NCI-H2196 treated with DMSO at 0.1 percent for 48 hours (cell line): ENCODE results near the gene GMFB.

ENCODE experiments used
- DNase-seq: peaks from one replicate; lab custom pipeline; 2025; ENCODE audit not compliant: unreplicated experiment; lab: John Stamatoyannopoulos, UW

Gene GMFB

DNA sequence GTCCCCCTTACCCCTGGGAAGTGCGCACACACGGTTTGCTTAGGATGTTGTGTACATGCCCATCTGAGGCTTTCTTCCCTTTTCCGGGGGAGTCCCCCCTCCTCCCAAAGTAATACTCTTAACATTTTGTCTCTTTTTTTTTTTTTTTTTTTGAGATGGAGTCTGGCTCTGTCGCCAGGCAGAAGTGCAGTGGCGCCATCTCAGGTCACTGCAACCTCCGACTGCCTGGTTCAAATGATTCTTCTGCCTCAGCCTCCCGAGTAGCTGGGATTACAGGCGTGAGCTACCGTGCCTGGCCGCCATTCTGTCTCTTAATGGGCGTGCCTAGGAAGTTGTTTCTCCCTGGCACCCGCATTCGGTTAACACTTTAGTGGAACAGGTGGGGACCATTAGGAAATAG lies 4.5 kb upstream of the GMFB start:
- DNase-seq: no peak

DNA sequence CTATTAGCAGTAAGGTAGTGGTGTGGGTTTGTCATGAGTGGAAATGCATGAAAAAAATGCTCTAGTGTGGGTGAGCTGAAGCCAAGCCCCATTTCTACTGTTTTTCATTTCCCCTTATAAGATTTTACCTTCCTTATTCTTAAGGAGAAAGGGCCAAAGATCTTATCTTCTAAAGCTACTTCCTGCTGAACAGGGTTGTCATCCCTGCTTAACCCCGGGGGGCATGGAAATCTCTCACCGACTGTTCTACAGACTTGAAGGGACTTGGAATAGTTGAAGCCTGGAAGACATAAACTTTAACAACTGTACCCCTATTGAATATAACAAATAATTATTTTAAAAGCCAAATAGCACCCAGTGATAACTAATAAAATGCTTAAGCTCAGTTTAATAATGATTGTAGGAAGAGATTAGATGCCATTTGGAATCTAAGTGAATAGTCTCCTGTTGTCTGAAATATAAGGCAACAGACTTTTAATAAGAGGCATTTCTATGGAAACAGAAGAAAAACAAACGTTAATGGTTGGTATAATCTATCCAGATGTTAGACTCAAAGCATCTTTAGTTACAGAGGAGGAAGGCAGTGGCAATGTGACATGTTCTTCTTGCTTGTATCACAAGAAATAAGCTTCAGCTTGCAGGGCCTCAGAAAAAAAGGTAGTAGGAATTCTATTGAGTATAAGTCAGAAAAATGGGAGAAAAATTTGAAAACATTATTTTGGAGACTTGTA lies 1.8 kb upstream of the GMFB start:
- no peak for DNase-seq

DNA sequence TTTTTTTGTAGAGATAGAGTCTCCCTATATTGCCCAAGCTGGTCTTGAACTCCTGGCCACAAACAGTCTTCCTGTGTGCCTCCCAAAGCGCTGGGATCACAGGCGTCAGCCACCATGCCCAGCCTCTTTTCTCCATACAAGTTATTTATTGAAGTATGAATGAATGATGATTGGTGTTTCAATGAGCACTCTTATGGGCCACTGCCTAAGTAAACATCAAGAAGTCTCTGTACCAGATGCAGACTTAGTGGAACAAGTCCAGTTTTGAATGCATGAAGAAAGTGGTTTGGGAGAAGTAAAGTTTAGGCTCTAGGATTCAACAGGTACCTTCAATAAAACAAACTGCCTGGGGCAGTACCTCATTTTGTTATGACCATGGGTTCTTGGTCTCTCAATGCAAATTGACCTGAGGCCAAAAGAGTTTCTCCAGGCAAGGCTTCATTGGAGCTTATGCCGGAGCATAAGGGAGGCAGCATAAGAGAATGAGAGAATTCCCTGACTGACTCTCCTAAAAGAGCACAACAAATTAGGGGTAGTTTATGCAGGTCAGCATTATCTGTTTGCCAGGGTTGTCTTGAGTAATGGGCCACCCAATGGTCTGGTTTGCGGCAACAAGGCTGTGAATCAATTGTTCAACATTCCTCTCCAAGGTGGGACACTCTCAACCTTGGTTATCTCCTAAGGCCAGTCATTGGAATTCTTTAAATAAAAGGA lies 1.1 kb upstream of the GMFB start:
- no peak for DNase-seq

DNA sequence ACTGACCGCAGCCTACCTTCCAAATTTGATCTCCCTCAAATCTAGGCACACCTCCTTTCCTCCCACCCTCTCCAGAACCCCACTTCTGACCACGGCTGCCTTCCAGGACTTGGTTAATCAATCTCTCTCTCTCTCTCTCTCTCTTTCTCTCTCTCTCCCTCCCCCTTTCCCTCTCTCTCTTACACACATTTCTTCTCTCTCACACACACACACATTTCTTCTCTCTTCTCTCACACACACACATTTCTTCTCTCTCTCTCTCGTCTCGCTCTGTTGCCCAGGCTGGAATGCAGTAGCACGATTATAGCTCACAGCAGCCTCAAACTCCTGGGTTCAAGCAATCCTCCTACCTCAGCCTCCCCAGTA lies 521 bp upstream of the GMFB start:
- DNase-seq: no peak

DNA sequence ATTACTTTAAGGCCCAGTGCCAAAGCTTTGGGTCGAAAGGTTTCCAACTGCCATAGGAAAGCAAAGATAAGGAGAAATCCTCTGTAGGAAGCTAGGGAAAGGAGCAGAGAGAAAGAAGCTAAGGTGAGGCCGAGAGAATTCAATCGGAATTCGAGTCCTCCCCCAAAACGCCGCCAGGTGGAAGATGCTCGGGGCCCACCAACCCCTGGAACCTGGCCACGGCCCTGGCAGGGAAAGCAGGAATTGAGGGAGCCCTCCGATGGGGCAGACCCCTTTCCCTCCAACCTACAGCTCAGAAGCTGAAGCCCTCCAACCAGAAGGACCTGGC lies 498 bp downstream of the GMFB start:
- DNase-seq: no peak

DNA sequence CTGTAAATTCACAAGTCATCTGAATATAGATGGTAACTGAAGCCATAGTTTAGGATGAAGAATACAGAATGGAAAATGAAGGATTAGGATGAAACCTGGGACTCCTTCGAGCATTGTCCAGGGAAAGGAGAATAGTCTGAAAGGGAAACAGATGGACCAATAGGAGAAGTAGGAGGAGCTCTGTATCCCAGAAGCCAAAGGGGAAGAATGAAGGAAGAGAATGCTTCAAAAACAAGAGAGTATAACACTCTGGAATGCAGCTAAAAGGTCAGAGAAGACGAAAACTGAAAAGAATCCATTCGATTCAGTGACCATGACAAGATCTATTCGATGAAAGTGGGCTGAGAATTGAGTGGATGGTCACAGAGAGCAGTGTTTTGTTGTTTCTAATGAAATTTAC lies 1.0 kb downstream of the GMFB start:
- peak; percentile 15 for DNase-seq

DNA sequence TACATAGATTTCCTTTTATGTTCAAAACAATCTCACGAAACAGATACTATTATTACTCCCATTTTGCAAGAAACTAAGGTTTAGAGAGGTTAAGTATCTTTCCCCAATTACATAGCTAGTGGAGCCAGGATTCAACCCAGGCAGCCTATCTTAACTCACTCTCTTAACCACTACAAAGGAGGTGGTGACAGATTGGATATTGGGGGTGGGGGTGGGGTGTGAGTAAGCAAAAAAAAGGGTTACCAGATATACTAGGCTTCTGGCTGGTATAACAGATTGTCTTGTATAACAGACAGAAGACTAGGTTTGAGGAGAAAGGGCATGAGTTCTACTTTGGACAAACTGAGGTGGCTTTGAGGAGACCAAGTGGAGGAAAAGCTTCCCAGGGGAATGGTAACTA lies 2.1 kb downstream of the GMFB start:
- DNase-seq: no peak

DNA sequence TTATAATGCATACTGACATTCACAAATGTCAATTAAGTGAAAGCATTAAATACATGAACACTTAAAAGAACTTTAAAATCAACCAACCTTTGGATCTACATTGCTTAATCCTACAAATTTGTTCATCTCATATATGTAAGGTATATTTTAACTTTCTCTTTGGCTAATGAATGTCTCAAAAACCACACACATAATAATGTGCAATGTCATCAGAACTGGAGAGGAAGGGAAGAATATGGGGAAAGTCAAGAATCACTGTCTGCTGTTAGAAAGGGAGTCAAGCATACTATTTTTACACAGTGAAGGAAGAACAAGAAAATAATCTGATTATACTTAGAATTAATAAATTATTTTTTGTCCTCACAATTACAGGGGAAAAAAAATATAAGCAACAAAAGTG lies 4.9 kb downstream of the GMFB start:
- DNase-seq: no peak

DNA sequence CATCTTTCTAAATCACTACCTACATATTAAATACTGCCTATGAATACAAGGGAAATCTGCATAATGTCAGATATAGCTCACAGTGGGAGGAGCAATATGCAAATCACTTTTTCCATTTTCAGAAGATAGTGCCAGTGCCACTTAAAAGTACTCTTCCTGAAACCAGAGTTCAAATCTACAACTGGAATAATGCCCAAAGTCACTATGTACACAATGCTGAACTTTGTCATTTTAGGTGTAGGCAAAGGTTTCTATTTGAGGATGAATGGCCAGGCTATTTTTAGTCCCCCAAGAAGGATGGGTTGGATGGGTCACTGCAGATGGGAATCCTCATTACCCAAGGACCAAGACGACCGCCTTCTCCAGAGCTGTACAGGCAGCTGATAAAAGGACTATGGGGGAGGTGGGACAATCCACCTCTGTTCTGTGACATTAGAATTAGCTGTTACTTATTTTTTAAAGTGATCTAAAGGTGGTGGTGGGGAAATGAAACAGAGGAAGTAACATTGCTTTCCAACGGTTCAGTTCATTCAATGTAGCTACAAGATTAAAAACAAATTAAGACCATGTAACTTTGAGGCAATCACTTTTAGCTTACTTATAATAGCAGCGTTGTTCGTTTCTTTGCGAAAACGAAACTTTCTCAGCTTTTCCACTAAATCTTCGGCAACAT lies 5.6 kb downstream of the GMFB start:
- no peak for DNase-seq

DNA sequence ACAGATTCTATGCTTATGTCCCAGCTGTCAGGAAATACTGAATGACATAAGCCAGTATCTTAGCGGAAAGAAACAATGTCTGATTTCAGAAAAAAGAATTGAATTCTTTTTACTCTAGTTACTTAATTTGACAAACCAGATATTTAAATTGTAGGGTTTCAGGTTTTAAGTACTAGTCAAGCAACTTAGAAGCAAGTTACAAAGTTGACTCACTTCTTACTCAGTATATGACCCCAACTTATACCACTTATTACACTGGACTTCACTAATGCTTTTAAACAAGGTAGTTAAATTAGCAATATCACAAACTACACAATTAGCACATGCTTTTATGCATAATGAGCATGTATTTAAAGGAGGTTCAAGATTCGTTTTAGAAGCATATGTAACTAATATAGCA lies 7.1 kb downstream of the GMFB start:
- DNase-seq: no peak

DNA sequence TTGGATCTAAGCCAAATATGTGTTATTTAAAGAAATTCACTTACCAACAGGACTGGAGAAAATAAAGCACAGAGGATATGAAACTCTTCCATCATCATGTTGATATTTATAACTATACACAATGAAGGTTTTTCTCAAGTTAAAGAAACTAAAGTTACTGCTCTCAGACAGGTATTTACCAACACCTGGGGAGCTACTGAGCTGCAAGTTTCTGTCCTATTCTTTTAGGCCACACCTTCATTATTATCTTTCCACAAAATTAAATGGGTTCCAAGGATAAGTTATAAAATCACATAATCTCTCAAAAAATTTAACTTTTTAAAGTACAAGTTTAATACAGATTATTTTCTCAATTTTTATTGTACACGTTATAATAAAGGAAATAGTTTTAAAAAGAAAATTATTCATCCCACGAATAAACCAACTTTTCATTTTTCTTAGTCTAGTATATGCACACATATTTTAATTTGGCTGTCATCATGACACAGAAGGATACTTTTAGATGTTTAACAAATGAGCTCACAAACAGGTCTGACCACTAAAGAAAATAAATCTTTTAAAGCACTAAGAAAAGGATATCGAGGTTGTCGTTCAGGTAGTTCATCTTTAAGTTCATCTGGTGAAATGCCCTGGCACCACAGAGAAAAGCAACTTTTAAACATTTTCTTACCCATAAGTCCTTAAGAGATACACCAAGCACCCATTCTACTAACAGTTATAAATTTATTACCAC lies 7.8 kb downstream of the GMFB start:
- no peak for DNase-seq

DNA sequence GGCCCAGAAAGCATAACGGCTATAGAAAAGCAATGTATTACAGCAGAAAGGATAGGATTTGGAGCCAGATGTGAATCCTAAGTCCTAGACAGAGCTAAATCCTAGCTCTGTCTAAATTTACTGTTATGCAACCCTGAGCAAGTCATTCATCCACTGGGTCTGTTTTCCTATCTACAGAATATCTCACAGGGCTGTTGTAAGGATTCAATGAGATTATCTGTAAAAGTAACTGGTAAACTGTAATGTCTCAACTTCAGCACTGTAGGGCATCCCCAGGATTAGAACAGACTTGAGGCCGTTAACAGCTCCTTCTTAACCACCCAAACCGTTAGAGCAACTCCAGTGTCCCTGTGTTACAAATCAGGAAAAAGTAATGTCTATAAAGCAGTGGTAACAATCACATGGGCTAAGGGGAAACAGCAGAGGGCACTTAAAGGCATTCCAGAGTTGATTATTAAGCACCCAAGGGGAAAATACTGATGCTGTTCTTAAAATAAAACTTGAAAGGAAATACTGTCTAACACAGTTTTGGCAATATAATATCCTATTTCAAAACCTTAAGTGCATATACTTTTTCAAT lies 10.1 kb downstream of the GMFB start:
- DNase-seq: no peak

DNA sequence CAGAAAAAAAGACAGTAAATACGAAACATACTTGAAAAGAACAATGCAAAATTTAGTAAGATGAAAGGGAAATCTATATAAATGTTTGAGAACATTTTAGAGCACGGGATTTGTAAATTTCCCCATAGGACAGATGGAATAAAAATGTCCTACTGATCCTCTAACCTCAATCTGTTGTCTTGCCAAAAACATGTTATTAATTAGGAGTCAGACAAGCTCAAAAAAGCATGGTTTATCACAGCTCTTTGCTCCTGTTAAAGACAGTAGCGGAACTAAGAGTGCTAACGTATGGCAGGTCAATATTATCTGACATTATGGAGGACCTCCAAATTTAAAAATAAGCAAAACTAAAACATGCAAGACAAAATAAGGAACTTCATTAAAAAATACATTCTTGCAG lies 12.9 kb downstream of the GMFB start:
- DNase-seq: no peak

DNA sequence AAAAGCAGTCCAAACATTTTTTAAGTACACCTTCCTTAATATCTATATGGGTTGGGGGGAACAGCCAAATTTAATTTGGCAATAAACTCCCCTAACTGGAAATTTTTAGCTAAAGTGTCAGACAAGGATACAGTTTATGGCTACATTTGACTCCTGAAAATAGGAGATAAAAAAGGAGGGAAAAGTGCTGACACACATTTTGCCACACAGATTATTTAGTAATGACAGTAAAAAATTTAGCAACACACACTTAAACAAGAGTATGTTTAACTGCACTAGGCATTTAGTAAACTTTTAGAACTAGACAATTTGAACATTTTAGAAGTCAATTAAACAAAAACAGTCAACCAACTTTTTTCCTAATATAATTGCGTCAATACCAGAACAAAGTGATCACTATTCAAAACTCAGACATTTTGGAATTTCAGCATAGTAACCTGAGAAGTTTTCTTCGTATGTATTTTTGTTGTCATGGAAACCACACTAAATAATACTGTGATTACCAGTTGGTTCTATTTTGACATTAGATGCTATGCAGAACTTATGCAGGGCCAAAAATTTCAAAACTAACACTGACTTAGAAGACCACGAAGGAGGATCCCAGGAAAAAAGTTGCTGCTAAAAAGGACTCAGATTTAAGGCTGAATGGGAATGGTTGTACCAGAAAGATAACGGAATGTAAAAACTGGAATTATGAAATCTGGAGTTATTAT lies 13.4 kb downstream of the GMFB start:
- DNase-seq: no peak

DNA sequence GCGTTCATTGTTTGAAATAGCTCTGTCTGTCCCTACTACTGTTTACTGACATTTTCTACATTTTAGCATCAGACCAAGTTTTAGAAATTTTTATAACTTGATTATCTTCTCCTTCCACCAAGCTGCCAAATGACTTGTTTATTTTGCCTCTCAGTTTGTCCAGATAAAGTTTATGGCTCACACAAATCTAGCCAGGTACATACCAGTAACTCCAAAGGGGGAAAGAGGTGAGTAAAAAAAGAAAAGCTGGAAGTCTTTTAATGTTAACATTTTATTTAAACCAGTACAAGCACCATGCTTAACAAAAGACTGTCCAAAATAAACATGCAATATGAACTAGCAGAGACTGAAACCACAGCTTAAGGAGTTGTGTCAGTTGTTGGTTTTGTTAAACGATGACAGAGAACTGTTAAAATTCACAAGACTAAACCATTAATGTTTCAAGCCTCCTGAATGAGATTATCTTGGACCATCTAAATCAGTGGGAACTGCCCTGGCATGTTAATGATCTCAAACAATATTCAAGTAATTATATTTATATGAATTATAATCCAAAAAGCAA lies 14.5 kb downstream of the GMFB start:
- DNase-seq: no peak

DNA sequence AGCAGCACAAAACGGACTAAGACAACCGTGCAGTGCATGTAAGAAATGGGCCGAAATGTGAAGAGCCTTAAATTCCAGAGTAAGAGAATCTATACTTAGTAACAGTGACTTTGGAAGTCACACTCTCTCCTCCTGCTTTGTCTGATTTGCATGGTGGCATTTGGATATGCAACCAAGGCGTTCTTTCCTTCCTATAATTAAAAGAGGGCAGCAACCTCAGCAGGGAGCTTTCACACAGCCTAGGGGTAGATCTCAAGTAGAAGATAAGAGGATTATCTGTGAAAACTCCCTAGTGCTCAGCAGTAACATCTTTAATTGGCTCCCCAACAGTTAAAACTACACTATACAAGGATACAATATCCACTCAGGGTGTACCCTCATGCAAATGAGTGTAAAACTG lies 16.5 kb downstream of the GMFB start:
- DNase-seq: no peak

DNA sequence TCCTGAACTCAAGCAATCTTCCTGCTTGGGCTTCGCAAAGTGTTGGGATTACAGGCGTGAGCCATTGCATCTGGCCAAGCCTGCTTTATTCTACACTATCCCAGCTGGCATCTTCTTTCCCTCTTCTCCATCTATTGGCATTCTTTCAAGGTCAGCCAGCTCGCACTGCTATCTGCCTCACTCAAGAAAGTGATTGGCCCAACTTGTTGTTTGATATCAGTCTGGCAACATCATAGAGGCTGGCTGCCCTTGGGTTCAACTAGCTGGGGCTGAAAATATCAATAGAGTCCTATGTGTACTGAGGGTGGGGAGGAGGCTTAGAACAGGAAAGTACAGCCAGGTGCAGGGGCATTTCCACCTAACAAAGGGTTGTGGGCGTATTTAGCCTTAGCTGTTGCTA lies 17.1 kb downstream of the GMFB start:
- DNase-seq: no peak

DNA sequence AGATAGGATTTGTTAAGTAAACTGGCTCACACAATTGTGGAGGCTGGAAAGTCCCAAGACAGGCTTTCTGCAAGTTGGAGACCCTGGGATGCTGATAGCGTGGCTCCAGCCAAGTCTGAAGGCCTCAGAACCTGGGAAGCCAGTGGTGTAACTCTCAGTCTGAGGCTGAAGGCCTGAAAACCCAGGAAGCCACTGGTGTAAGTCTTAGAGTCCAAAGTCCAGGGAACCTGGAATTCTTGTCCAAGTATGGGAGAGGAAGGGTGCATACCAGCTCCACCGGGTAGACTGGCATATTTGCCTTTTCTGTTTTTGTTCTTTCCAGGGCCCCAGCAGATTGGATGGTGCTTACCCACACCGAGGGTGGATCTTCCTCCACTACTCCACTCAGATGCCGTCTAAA lies 18.1 kb downstream of the GMFB start:
- DNase-seq: no peak

DNA sequence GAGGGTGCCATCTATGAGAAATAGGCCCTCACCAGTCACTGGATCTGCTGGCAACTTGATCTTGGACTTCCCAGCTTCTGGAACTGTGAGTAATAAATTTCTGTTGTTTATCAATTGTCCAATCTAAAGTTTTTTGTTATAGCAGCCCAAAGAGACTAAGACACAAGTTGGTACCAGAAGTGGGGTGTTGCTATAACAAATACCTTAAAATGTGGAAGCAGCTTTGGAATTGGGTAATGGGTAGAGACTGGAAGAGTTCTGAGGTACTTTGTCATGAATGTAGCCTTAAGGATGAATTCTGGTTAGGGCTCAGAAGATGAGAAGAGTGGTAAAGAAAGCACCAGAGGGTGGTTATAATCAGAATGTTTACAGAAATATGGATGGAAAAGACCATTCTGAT lies 21.5 kb downstream of the GMFB start:
- DNase-seq: no peak

DNA sequence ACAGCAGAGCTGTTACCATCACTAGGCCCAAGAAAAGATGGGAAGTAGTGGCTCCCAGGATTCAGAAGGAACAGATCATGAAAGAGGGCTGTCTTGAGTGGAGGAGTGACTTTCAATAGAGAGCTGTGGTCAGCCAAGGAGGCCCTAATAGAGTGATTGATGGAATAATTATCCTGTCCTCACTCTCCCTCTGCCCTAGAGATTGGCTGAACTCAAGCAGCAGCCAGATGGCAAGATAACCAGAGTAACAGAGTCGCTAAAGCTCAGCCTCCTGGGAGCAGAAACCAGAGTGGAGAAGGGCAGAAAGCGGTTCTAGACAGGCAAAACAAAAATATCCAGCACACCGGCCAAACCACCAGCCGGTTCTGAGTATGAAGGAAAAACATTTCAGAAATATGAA lies 23.1 kb downstream of the GMFB start:
- no peak for DNase-seq

DNA sequence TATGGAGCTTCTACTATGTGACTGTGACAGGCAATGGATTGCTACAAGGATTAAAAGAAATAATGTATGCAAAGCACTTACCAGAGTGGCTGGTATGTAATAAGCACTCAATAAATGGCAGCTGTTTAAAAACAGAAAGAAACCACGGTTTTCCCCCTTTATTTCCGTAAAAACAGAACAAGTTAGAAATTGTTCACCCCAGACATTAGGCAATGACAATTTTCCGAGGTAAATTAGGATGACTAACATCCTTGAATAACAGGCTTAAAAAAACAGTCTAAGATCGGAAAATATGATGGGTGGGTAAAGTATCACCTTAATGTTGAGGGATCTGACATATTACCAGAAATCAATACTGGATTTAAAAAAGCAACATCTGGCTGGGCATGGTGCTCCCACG lies 26.7 kb downstream of the GMFB start:
- no peak for DNase-seq
